Mesodermal cell (in vitro differentiated cells): ENCODE measurements around the gene ELMOD3.

Experiments used
- H3K27ac ChIP-seq: 2 replicates; pipeline ENCODE4 v1.7.0; 2013; ENCODE audit warnings: mild to moderate bottlenecking, low read depth, low read length, moderate library complexity; ENCODE audit not compliant: severe bottlenecking
- H3K36me3 ChIP-seq: 2 replicates; pipeline ENCODE4 v1.7.1; 2013; ENCODE audit warnings: mild to moderate bottlenecking, low read length, moderate library complexity; ENCODE audit not compliant: control insufficient read depth, insufficient read depth
- H3K4me1 ChIP-seq: one replicate; pipeline ENCODE4 v1.7.1; 2013; ENCODE audit warnings: mild to moderate bottlenecking, low read length; ENCODE audit not compliant: insufficient read depth, control insufficient read depth, poor library complexity, severe bottlenecking
- H3K4me3 ChIP-seq: 2 replicates; pipeline ENCODE4 v1.7.0; 2013; ENCODE audit warnings: low read length, control low read depth, mild to moderate bottlenecking; ENCODE audit not compliant: insufficient read depth, poor library complexity, severe bottlenecking; ENCODE audit errors: extremely low read depth
- H3K9me3 ChIP-seq: 2 replicates; pipeline ENCODE4 v1.7.1; 2013; ENCODE audit warnings: mild to moderate bottlenecking, low read length, moderate library complexity; ENCODE audit not compliant: control insufficient read depth
- WGBS, 2 experiments: methylation state at CpG; one replicate each; pipeline ENCODE4 v1.1.5; 2013; ENCODE audit warnings: missing lambda C conversion rate in 2 of 2; ENCODE audit not compliant: insufficient coverage in 2 of 2; 5-methylcytosine and 5-hydroxymethylcytosine counted together

The ELMOD3 gene

DNA sequence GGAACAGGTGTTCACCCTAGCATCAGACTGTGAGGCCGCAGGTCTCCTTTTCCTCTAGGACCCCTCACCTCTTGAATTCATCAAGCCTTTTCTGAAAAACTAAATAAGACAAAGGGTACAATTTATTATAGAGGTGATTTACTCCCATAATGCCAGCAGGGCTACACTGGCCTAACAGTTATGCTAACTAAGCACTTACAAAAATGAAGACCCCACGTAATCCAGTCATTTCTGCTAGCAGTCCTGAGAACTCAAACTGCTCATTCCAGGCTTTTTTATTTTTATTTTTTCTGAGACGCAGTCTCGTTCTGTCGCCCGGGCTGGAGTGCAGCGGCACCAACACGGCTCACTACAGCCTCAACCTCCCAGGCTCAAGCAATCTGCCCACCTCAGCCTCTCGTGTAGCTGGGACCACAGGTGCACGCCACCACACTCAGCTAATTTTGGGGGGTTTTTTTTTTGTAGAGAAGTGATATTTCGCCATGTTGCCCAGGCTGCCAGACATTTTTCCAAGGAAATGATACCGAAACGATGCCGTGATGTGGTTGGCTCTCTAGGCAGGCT lies 41.4 kb downstream of the ELMOD3 start:
- 97 to 98% methylated on average over 9 of the region's 14 CpGs for WGBS, 2 experiments
- Histone ChIP-seq H3K9me3 (no peaks in the 10 kb centered on the region), H3K36me3 (peaks cover 55% of the 10 kb centered on the region), H3K27ac (no peak overlapping the region), H3K4me1 (no peaks in the 10 kb centered on the region), H3K4me3 (no peak overlapping the region)

DNA sequence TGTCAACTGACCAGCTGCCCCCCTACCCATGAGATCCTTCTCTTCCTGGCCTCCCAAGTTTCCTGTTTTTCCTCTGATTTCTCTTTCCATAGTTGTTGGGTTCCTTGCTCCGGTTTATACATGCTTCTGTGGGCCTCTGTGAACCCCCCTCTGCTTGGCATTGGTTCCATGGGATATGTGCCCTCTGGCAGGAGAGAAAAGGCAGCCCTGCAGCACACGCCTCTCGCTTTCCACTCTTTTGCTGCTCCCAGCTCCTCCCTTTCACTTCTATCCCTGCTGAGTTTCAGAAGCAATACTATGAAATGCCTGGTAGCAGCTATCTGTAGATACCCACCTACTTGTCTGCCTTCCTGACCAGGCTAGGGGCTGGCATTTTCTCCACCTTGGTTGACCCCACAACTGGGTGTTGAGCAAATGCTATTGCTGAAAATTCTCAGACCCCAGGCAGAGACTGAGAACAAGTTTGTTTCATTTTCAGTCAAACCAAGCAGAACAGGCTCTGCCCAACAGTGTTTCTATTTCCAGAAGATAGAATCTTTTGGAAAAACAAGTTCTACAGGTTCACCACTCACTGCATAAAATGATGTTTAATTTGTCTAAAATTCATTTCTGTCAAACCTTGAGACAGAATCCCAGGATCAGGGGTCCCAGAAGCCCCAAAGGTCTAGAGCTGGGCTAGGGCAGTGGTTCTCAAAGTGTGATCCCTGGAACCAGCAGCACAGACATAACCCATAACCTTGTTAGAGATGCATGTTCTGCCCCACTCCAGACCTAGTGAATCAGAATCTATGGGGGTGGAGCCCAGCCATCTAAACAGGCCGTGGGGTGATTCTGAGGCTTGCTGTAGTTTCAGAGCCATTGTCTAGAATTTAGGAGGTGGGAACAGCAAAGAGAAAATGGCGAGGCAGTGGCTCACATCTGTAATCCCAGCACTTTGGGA lies 42.2 kb downstream of the ELMOD3 start:
- H3K4me3 ChIP-seq, result no peak overlapping the region
- no peaks in the 10 kb centered on the region for H3K4me1 ChIP-seq
- H3K27ac ChIP-seq, result no peak overlapping the region
- H3K9me3 ChIP-seq, result no peaks in the 10 kb centered on the region
- WGBS, 2 experiments, result 89 to 97% methylated on average over 3 to 5 of the region's 5 CpGs
- peaks cover 60% of the 10 kb centered on the region for H3K36me3 ChIP-seq

DNA sequence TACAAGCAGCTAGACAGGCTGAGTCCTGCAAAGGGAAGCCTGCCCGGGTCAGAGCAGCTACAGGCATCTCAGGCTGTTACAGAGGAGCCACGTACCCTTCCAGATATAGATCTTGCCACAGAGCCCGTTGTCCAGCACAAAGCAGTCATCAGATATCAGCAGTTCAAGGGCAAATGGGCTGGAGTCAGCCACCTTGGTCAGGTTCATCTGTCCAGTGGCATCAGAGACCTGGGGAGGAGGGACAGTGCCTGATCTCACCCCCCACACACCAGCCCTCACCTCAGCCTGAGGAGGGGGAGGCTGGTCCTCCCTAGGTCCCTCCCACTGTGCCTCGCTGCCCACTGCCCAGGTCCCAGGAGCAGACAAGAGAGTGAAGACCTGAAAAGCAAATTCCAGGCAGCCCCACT lies 43.4 kb downstream of the ELMOD3 start:
- Histone ChIP-seq H3K4me3 (no peak overlapping the region), H3K9me3 (no peaks in the 10 kb centered on the region), H3K27ac (no peak overlapping the region), H3K36me3 (peaks cover 52% of the 10 kb centered on the region), H3K4me1 (no peaks in the 10 kb centered on the region)
- WGBS, 2 experiments, result 100% methylated on average over 3 of the region's 4 CpGs

DNA sequence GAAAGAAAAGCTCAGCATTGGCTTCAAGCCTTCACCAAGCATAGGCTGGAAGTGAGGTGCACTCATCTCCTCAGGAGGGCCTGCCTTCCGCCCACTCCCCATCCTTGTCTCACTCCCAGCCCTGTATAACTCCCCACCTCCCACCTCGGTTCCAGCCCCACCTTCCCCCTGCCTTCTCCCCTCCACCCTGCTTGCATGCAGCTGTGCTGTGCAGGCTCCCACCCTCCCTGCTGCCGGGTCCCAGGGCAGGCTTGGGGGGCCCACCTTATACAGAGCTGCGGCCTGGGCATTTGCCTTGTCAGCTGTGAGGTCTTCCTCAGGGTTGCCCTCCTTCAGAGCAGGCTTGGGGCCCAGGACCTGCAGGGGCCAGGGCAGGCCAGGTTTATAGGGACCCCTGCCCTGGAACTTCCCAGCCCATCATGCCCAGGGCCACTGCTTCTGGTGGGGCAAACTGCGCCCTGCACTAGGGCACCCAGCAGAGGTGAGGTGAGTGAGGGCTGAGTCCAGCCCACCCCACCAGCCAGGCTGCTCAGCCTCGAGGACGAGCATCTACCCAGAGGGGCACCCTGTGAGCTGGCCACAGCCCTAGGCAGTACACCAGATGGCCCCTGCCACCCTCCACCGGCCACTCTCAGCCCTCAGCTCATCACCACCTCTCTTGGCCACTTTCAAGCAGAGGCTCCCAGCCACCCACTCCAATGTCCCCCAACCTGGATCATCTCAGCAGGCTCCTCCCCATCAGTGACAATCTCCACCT lies 44.0 kb downstream of the ELMOD3 start:
- H3K4me1 ChIP-seq, result no peaks in the 10 kb centered on the region
- H3K9me3 ChIP-seq, result no peaks in the 10 kb centered on the region
- H3K4me3 ChIP-seq, result no peak overlapping the region
- peaks cover 52% of the 10 kb centered on the region for H3K36me3 ChIP-seq
- no peak overlapping the region for H3K27ac ChIP-seq
- WGBS, 2 experiments, result 90 to 92% methylated on average over 8 of the region's 8 CpGs

DNA sequence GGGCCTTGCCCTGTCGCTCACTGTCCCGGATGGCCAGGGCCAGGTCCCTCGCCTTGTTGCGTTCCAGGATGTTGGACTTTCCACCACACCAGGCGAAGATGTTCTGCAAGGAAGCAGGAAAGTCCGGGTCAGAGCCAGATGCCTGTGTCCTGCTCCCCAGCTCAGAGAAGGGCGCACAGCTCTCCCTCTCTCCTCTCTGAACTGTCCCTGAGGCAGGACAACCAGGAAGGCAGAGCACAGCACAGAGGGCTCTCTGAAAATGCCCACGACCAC lies 44.5 kb downstream of the ELMOD3 start:
- 99 to 100% methylated on average over 7 of the region's 8 CpGs for WGBS, 2 experiments
- Histone ChIP-seq H3K9me3 (no peaks in the 10 kb centered on the region), H3K36me3 (peaks cover 51% of the 10 kb centered on the region), H3K4me3 (no peak overlapping the region), H3K4me1 (no peaks in the 10 kb centered on the region), H3K27ac (no peak overlapping the region)

DNA sequence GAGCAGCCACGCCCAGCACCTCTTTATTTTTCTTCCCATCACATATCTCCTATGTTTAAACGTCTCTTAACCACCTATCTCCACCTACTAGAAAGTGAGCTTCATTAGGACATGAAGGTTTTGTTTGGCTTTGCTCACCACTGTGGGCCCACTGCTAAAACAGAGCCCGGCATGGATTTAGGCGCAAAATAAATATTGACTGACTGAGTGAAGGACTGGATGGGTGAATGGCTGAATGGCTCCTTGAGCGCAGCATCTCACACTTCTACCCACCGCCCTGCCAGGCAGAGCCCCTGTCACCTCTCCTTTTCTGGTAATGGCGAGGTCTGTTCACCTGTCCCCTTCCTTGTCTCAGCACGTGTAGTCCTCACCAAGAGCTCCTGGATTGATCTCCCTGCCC lies 45.5 kb downstream of the ELMOD3 start:
- no peak overlapping the region for H3K27ac ChIP-seq
- no peak overlapping the region for H3K4me3 ChIP-seq
- no peaks in the 10 kb centered on the region for H3K4me1 ChIP-seq
- 78 to 98% methylated on average over 5 of the region's 8 CpGs for WGBS, 2 experiments
- H3K36me3 ChIP-seq, result peaks cover 43% of the 10 kb centered on the region
- no peaks in the 10 kb centered on the region for H3K9me3 ChIP-seq

DNA sequence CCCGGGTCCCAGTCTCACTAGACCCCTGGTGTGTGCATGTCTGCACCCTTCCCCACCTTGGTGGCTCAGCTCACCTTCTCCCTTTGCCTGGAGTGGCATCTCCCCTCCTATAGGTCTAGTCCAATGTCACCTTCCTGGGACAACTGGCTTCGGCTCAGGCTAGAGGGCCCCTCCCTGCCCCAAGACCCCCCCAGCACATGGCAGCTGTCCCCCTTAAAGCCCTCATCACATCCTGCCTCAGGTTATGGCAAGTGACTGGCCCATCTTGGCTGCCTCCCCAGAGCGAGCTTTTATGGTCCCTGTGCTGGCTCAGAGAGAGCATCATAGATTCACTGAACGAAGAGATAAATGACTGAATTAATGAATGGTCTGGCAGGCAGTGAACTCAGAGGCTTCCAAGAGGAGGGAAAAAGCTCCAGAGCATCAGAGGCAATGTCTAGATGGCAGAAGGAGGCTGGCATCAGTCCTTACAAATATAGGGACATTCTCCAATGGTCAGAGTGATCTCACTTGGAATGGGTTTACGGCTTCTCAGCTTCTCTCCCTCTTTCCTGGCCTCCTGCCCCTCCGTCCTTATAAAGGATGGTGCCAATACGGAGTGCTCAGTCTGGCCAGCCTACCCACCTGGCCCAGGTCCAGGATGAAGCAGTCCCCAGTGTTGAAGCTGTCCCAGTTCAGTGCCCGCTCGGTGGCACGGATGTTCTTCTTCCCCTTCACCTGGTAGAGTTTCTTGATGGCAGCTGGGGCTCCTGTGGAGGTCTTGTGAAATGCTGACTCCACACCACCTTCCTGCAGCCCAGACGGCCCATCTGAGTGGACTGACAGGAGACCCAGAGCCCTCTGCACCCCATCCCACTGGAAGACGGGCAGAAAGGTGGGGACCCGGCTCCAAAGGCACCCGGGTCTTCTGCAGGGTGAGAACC lies 46.2 kb downstream of the ELMOD3 start:
- no peaks in the 10 kb centered on the region for H3K4me1 ChIP-seq
- 91 to 96% methylated on average over 12 to 13 of the region's 14 CpGs for WGBS, 2 experiments
- H3K9me3 ChIP-seq, result no peaks in the 10 kb centered on the region
- no peak overlapping the region for H3K4me3 ChIP-seq
- no peak overlapping the region for H3K27ac ChIP-seq
- H3K36me3 ChIP-seq, result peaks cover 38% of the 10 kb centered on the region

DNA sequence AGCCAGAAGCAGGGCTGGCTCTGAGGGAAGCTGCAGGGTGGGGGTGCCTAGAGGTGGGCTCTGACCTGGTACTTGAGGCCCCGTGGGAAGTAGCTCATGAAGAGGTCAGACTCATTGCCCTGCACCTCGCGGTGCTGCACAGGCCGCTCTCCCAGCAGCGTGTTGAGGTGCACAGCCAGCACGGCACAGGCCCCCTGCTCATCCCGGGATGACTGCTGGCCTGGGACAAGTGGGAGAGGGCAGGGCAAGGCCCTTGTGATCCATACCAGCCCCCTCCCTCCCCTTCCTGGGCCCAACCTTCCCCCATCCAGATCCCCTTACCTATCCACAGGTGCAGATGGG lies 46.9 kb downstream of the ELMOD3 start:
- no peak overlapping the region for H3K27ac ChIP-seq
- 93 to 100% methylated on average over 7 of the region's 7 CpGs for WGBS, 2 experiments
- H3K4me1 ChIP-seq, result no peaks in the 10 kb centered on the region
- H3K36me3 ChIP-seq, result peaks cover 38% of the 10 kb centered on the region
- no peak overlapping the region for H3K4me3 ChIP-seq
- no peaks in the 10 kb centered on the region for H3K9me3 ChIP-seq

DNA sequence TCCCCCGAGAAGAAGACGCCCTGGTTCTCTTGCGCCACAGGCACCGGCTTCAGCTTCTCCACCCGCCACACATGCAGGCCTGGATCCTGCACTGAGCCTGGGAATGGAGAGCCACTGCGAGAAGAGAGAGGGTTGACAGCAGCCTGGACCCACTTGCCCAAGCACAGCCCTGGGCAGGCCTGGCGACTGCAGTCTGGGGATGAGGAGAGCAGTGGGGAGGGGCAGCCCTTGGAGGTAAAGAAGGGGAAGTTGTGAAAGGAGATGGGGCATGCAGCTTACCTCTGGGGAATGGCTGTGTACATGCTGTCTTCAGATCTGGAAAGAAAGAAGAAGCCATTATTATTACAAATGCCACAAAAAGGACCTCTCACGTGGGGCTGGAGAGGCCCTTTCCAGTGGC lies 47.3 kb downstream of the ELMOD3 start:
- Histone ChIP-seq H3K27ac (no peak overlapping the region), H3K36me3 (peaks cover 35% of the 10 kb centered on the region), H3K9me3 (no peaks in the 10 kb centered on the region), H3K4me1 (no peaks in the 10 kb centered on the region), H3K4me3 (no peak overlapping the region)
- 94 to 99% methylated on average over 7 of the region's 8 CpGs for WGBS, 2 experiments
